Measurements from ENCODE around the gene FAM171A1.
"Not testable (repeated sequence)": the region's sequence is repeated elsewhere in the genome, so short reads cannot be mapped to it uniquely, and the experiment has no call there.

FAM171A1 gene

GRCh38 chr10:15314482-15315045, 56.5 kb downstream of the FAM171A1 start:
- no peak for TF ChIP-seq TAF1 (IDR thresholded peaks at IDR 0.05; ENCODE audit: low read depth, low read length)
- TF ChIP-seq POLR2A (IDR thresholded peaks at IDR 0.05; ENCODE audit: low read depth, low read length) = no peak
- TF ChIP-seq SPI1 (IDR thresholded peaks at IDR 0.05; ENCODE audit: low read depth, low read length) = no peak
- no peak for TF ChIP-seq POU2F2 (IDR thresholded peaks at IDR 0.05; ENCODE audit: low read depth, low read length)
- no peak for TF ChIP-seq PAX5 (IDR thresholded peaks at IDR 0.05; ENCODE audit: insufficient read depth, low read length, severe bottlenecking)
- TF ChIP-seq POLR2AphosphoS5 (IDR thresholded peaks at IDR 0.05; ENCODE audit: low read depth, low read length) = no peak
- no peak for FAIRE-seq
- no peak for DNase-seq (ENCODE audit: insufficient read length, low spot score)

GRCh38 chr10:15313843-15314242, 57.2 kb downstream of the FAM171A1 start:
- DNase-seq (ENCODE audit: insufficient read length, low spot score) = no peak
- TF ChIP-seq POU2F2 (IDR thresholded peaks at IDR 0.05; ENCODE audit: low read depth, low read length) = no peak
- TF ChIP-seq PAX5 (IDR thresholded peaks at IDR 0.05; ENCODE audit: insufficient read depth, low read length, severe bottlenecking) = no peak
- no peak for TF ChIP-seq SPI1 (IDR thresholded peaks at IDR 0.05; ENCODE audit: low read depth, low read length)
- TF ChIP-seq TAF1 (IDR thresholded peaks at IDR 0.05; ENCODE audit: low read depth, low read length) = no peak
- TF ChIP-seq POLR2A (IDR thresholded peaks at IDR 0.05; ENCODE audit: low read depth, low read length) = no peak
- TF ChIP-seq POLR2AphosphoS5 (IDR thresholded peaks at IDR 0.05; ENCODE audit: low read depth, low read length) = no peak
- peak; percentile 66 for FAIRE-seq

GRCh38 chr10:15313047-15313446, 58.0 kb downstream of the FAM171A1 start:
- DNase-seq (ENCODE audit: insufficient read length, low spot score) = no peak
- no peak for TF ChIP-seq SPI1 (IDR thresholded peaks at IDR 0.05; ENCODE audit: low read depth, low read length)
- no peak for TF ChIP-seq POLR2AphosphoS5 (IDR thresholded peaks at IDR 0.05; ENCODE audit: low read depth, low read length)
- no peak for TF ChIP-seq POLR2A (IDR thresholded peaks at IDR 0.05; ENCODE audit: low read depth, low read length)
- TF ChIP-seq TAF1 (IDR thresholded peaks at IDR 0.05; ENCODE audit: low read depth, low read length) = no peak
- no peak for TF ChIP-seq POU2F2 (IDR thresholded peaks at IDR 0.05; ENCODE audit: low read depth, low read length)
- no peak for TF ChIP-seq PAX5 (IDR thresholded peaks at IDR 0.05; ENCODE audit: insufficient read depth, low read length, severe bottlenecking)
- FAIRE-seq = no peak

- no peak for DNase-seq (ENCODE audit: insufficient read length, low spot score)
- FAIRE-seq = no peak
- TF ChIP-seq POU2F2 (IDR thresholded peaks at IDR 0.05; ENCODE audit: low read depth, low read length) = no peak
- no peak for TF ChIP-seq PAX5 (IDR thresholded peaks at IDR 0.05; ENCODE audit: insufficient read depth, low read length, severe bottlenecking)
Measured at GRCh38 chr10:15311569-15312280, 59.4 kb downstream of the FAM171A1 start.

- TF ChIP-seq PAX5 (IDR thresholded peaks at IDR 0.05; ENCODE audit: insufficient read depth, low read length, severe bottlenecking) (no peak), TAF1 (IDR thresholded peaks at IDR 0.05; ENCODE audit: low read depth, low read length) (no peak), POLR2AphosphoS5 (IDR thresholded peaks at IDR 0.05; ENCODE audit: low read depth, low read length) (no peak), SPI1 (IDR thresholded peaks at IDR 0.05; ENCODE audit: low read depth, low read length) (no peak), POU2F2 (IDR thresholded peaks at IDR 0.05; ENCODE audit: low read depth, low read length) (no peak), POLR2A (IDR thresholded peaks at IDR 0.05; ENCODE audit: low read depth, low read length) (no peak)
- no peak for FAIRE-seq
- DNase-seq (ENCODE audit: insufficient read length, low spot score) = no peak
Measured at GRCh38 chr10:15310776-15311568, 60.1 kb downstream of the FAM171A1 start.

GRCh38 chr10:15309221-15309620, 61.9 kb downstream of the FAM171A1 start:
- FAIRE-seq (no peak), DNase-seq (ENCODE audit: insufficient read length, low spot score) (no peak)
- no peak for TF ChIP-seq POLR2AphosphoS5 (IDR thresholded peaks at IDR 0.05; ENCODE audit: low read depth, low read length)
- no peak for TF ChIP-seq POLR2A (IDR thresholded peaks at IDR 0.05; ENCODE audit: low read depth, low read length)
- TF ChIP-seq PAX5 (IDR thresholded peaks at IDR 0.05; ENCODE audit: insufficient read depth, low read length, severe bottlenecking) = no peak

- no peak for FAIRE-seq
- TF ChIP-seq TAF1 (IDR thresholded peaks at IDR 0.05; ENCODE audit: low read depth, low read length) = no peak
- TF ChIP-seq POLR2AphosphoS5 (IDR thresholded peaks at IDR 0.05; ENCODE audit: low read depth, low read length) = no peak
- TF ChIP-seq SPI1 (IDR thresholded peaks at IDR 0.05; ENCODE audit: low read depth, low read length) = no peak
- TF ChIP-seq POLR2A (IDR thresholded peaks at IDR 0.05; ENCODE audit: low read depth, low read length) = no peak
- no peak for TF ChIP-seq POU2F2 (IDR thresholded peaks at IDR 0.05; ENCODE audit: low read depth, low read length)
- no peak for TF ChIP-seq PAX5 (IDR thresholded peaks at IDR 0.05; ENCODE audit: insufficient read depth, low read length, severe bottlenecking)
- no peak for DNase-seq (ENCODE audit: insufficient read length, low spot score)
Measured at GRCh38 chr10:15306735-15307280, 64.3 kb downstream of the FAM171A1 start.

- no peak for TF ChIP-seq POLR2AphosphoS5 (IDR thresholded peaks at IDR 0.05; ENCODE audit: low read depth, low read length)
- TF ChIP-seq TAF1 (IDR thresholded peaks at IDR 0.05; ENCODE audit: low read depth, low read length) = no peak
- TF ChIP-seq POLR2A (IDR thresholded peaks at IDR 0.05; ENCODE audit: low read depth, low read length) = no peak
- no peak for TF ChIP-seq POU2F2 (IDR thresholded peaks at IDR 0.05; ENCODE audit: low read depth, low read length)
- no peak for TF ChIP-seq SPI1 (IDR thresholded peaks at IDR 0.05; ENCODE audit: low read depth, low read length)
- TF ChIP-seq PAX5 (IDR thresholded peaks at IDR 0.05; ENCODE audit: insufficient read depth, low read length, severe bottlenecking) = no peak
- DNase-seq (ENCODE audit: insufficient read length, low spot score) = no peak
- no peak for FAIRE-seq
Measured at GRCh38 chr10:15305634-15306033, 65.5 kb downstream of the FAM171A1 start.

- FAIRE-seq (no peak), DNase-seq (ENCODE audit: insufficient read length, low spot score) (no peak)
- no peak for TF ChIP-seq SPI1 (IDR thresholded peaks at IDR 0.05; ENCODE audit: low read depth, low read length)
- no peak for TF ChIP-seq POLR2AphosphoS5 (IDR thresholded peaks at IDR 0.05; ENCODE audit: low read depth, low read length)
- no peak for TF ChIP-seq POLR2A (IDR thresholded peaks at IDR 0.05; ENCODE audit: low read depth, low read length)
- no peak for TF ChIP-seq POU2F2 (IDR thresholded peaks at IDR 0.05; ENCODE audit: low read depth, low read length)
- no peak for TF ChIP-seq TAF1 (IDR thresholded peaks at IDR 0.05; ENCODE audit: low read depth, low read length)
- TF ChIP-seq PAX5 (IDR thresholded peaks at IDR 0.05; ENCODE audit: insufficient read depth, low read length, severe bottlenecking) = no peak
Measured at GRCh38 chr10:15305161-15305560, 65.9 kb downstream of the FAM171A1 start.

GRCh38 chr10:15302188-15302956, 68.7 kb downstream of the FAM171A1 start:
- DNase-seq (ENCODE audit: insufficient read length, low spot score); FAIRE-seq: not testable (repeated sequence)

Measured in GM12891 (cell line).